Muscle of leg (tissue), 11 donors: ENCODE measurements around the gene CACNA1C. TPM values are rescaled to one million over a fixed set of nuclear protein-coding genes. Genes with fewer than 3 reads are reported as not detected.
A peak's percentile ranks its signal among the peaks of the same experiment; 100 is the strongest.

ENCODE experiments used
- DNase-seq: peaks from one replicate; pipeline ENCODE4 v3.0.0; 2013
- H3K27ac ChIP-seq: one replicate; pipeline ENCODE4 v1.5.1; 2013; ENCODE audit warnings: mild to moderate bottlenecking, low read length, control low read depth
- H3K27me3 ChIP-seq: one replicate; pipeline ENCODE4 v1.6.1; 2013; ENCODE audit warnings: low read length; ENCODE audit not compliant: control insufficient read depth, insufficient read depth
- H3K36me3 ChIP-seq: one replicate; pipeline ENCODE4 v1.6.1; 2013; ENCODE audit warnings: low read length; ENCODE audit not compliant: control insufficient read depth, insufficient read depth
- H3K4me1 ChIP-seq: one replicate; pipeline ENCODE4 v1.6.1; 2013; ENCODE audit warnings: low read length; ENCODE audit not compliant: control insufficient read depth, insufficient read depth
- H3K4me3 ChIP-seq: one replicate; pipeline ENCODE4 v1.5.1; 2013; ENCODE audit warnings: low read length, control low read depth
- H3K9me3 ChIP-seq: replicated peaks from 2 replicates; pipeline ENCODE4 v1.6.1; 2013; ENCODE audit warnings: low read depth, low read length; ENCODE audit not compliant: control insufficient read depth
- WGBS: methylation state at CpG from one replicate; pipeline ENCODE4 v1.1.5; 2013; ENCODE audit warnings: missing lambda C conversion rate; ENCODE audit not compliant: insufficient coverage; 5-methylcytosine and 5-hydroxymethylcytosine counted together
- polyA plus RNA-seq, 8 donors: library from polyadenylated mRNA; unstranded; fragments of 120-200 nt; gene quantifications; one replicate each; pipeline versions ENCODE4 v1.2.1 to v1.2.3, GENCODE V29; 2013; ENCODE audit warnings: inconsistent platforms in 1 of 8, low replicate concordance in 1 of 8; ENCODE audit not compliant: insufficient read length in 8 of 8, insufficient read depth in 1 of 8
- total RNA-seq: library from RNA; stranded (reverse); fragments of 120-200 nt; gene quantifications from one replicate; pipeline ENCODE4 v1.2.4, GENCODE V29; 2013

CACNA1C gene
- total and polyA plus RNA-seq, 9 donors = 1.9 to 4.3 (median 3.6) TPM

- WGBS = no CpG with 5 or more reads among the region's 1 CpG
- Histone ChIP-seq H3K36me3 (no peaks in the 10 kb centered on the region), H3K27me3 (peaks cover 6% of the 10 kb centered on the region), H3K4me1 (peaks cover 30% of the 10 kb centered on the region), H3K4me3 (no peak overlapping the region), H3K9me3 (no peaks in the 10 kb centered on the region), H3K27ac (no peak overlapping the region)
- no peak for DNase-seq
Measured at GRCh38 chr12:2281446-2281845, 228.7 kb downstream of the CACNA1C start.

GRCh38 chr12:2282318-2282717 lies 229.5 kb downstream of the CACNA1C start:
- WGBS = 23% methylated on average over 2 of the region's 6 CpGs

GRCh38 chr12:2283480-2283879 lies 230.7 kb downstream of the CACNA1C start:
- 49% methylated on average over 3 of the region's 6 CpGs for WGBS
- no peaks in the 10 kb centered on the region for H3K36me3 ChIP-seq
- H3K27ac ChIP-seq = peak overlapping the region; percentile 67
- H3K27me3 ChIP-seq = peaks cover 9% of the 10 kb centered on the region
- DNase-seq = no peak
- peaks cover 44% of the 10 kb centered on the region for H3K4me1 ChIP-seq
- no peaks in the 10 kb centered on the region for H3K9me3 ChIP-seq
- no peak overlapping the region for H3K4me3 ChIP-seq

More at GRCh38 chr12:2282318-2282717, 229.5 kb downstream of the CACNA1C start:
- no peak overlapping the region for H3K4me3 ChIP-seq
- H3K9me3 ChIP-seq = no peaks in the 10 kb centered on the region
- H3K27ac ChIP-seq = no peak overlapping the region
- H3K27me3 ChIP-seq = peaks cover 6% of the 10 kb centered on the region
- no peak for DNase-seq
- no peaks in the 10 kb centered on the region for H3K36me3 ChIP-seq
- peaks cover 35% of the 10 kb centered on the region for H3K4me1 ChIP-seq

GRCh38 chr12:2283916-2284315 lies 231.1 kb downstream of the CACNA1C start:
- Histone ChIP-seq H3K27me3 (peaks cover 10% of the 10 kb centered on the region), H3K27ac (peak overlapping the region; percentile 67), H3K4me3 (no peak overlapping the region), H3K9me3 (no peaks in the 10 kb centered on the region), H3K4me1 (peaks cover 45% of the 10 kb centered on the region), H3K36me3 (no peaks in the 10 kb centered on the region)
- WGBS = 0% methylated on average over 1 of the region's 10 CpGs
- DNase-seq = peak; percentile 92

GRCh38 chr12:2284321-2284813 lies 231.6 kb downstream of the CACNA1C start:
- 10% methylated on average over 4 of the region's 10 CpGs for WGBS
- Histone ChIP-seq H3K4me1 (peaks cover 45% of the 10 kb centered on the region), H3K27ac (peak overlapping the region; percentile 82), H3K36me3 (no peaks in the 10 kb centered on the region), H3K9me3 (no peaks in the 10 kb centered on the region), H3K4me3 (no peak overlapping the region), H3K27me3 (peaks cover 13% of the 10 kb centered on the region)
- DNase-seq = peak; percentile 91

GRCh38 chr12:2284857-2285256 lies 232.1 kb downstream of the CACNA1C start:
- peaks cover 45% of the 10 kb centered on the region for H3K4me1 ChIP-seq
- H3K27ac ChIP-seq = peak overlapping the region; percentile 82
- no peaks in the 10 kb centered on the region for H3K9me3 ChIP-seq
- WGBS = 39% methylated on average over 7 of the region's 8 CpGs
- H3K27me3 ChIP-seq = peaks cover 13% of the 10 kb centered on the region
- no peak overlapping the region for H3K4me3 ChIP-seq
- DNase-seq = peak; percentile 84
- H3K36me3 ChIP-seq = no peaks in the 10 kb centered on the region

GRCh38 chr12:2285462-2285861 lies 232.7 kb downstream of the CACNA1C start:
- no peak for DNase-seq
- H3K36me3 ChIP-seq = no peaks in the 10 kb centered on the region
- 65% methylated on average over 8 of the region's 14 CpGs for WGBS
- no peaks in the 10 kb centered on the region for H3K9me3 ChIP-seq
- peaks cover 45% of the 10 kb centered on the region for H3K4me1 ChIP-seq
- H3K4me3 ChIP-seq = no peak overlapping the region
- H3K27me3 ChIP-seq = peaks cover 13% of the 10 kb centered on the region
- peak overlapping the region; percentile 11 for H3K27ac ChIP-seq

- WGBS = 50% methylated on average over 5 of the region's 5 CpGs
- Histone ChIP-seq H3K27me3 (peaks cover 16% of the 10 kb centered on the region), H3K27ac (no peak overlapping the region), H3K36me3 (no peaks in the 10 kb centered on the region), H3K9me3 (no peaks in the 10 kb centered on the region), H3K4me3 (no peak overlapping the region), H3K4me1 (peaks cover 45% of the 10 kb centered on the region)
- DNase-seq = no peak
Measured at GRCh38 chr12:2286047-2286446, 233.3 kb downstream of the CACNA1C start.

- no peak overlapping the region for H3K4me3 ChIP-seq
- no peaks in the 10 kb centered on the region for H3K36me3 ChIP-seq
- H3K27me3 ChIP-seq = peaks cover 16% of the 10 kb centered on the region
- 62% methylated on average over 3 of the region's 9 CpGs for WGBS
- DNase-seq = no peak
- H3K27ac ChIP-seq = no peak overlapping the region
- H3K9me3 ChIP-seq = no peaks in the 10 kb centered on the region
- peaks cover 45% of the 10 kb centered on the region for H3K4me1 ChIP-seq
Measured at GRCh38 chr12:2286461-2287131, 233.8 kb downstream of the CACNA1C start.

- peak; percentile 48 for DNase-seq
- Histone ChIP-seq H3K27ac (peak overlapping the region; percentile 7), H3K36me3 (no peaks in the 10 kb centered on the region), H3K4me3 (no peak overlapping the region), H3K4me1 (peaks cover 45% of the 10 kb centered on the region), H3K27me3 (peaks cover 16% of the 10 kb centered on the region), H3K9me3 (no peaks in the 10 kb centered on the region)
- 47% methylated on average over 11 of the region's 12 CpGs for WGBS
Measured at GRCh38 chr12:2287151-2287550, 234.4 kb downstream of the CACNA1C start.
